ENCODE data around the gene GLCE. TPM values are rescaled to one million over a fixed set of nuclear protein-coding genes. Genes with fewer than 3 reads are reported as not detected.
"Not testable (repeated sequence)": the region's sequence is repeated elsewhere in the genome, so short reads cannot be mapped to it uniquely, and the experiment has no call there.

The GLCE gene
- total RNA-seq, 1 donor: 17.7 TPM

GRCh38 chr15:69298354-69298696, 137.9 kb downstream of the GLCE start:
- H3K4me3 ChIP-seq (ENCODE audit: low read depth, low read length): peak overlapping the region; percentile 60
- DNase-seq (ENCODE audit: low read depth): no peak
- TF ChIP-seq CTCF (IDR thresholded peaks at IDR 0.05; ENCODE audit: insufficient read depth, low read depth, low read length): no peak

- no peak for TF ChIP-seq CTCF (IDR thresholded peaks at IDR 0.05; ENCODE audit: insufficient read depth, low read depth, low read length)
- peak; percentile 33 for DNase-seq (ENCODE audit: low read depth)
Measured at GRCh38 chr15:69298697-69299441, 138.4 kb downstream of the GLCE start, which contains the start of gene PAQR5. Gene PAQR5, plus strand, starts transcription at chr15:69298912. Its CDS starts 61,169 bp downstream, at chr15:69360081.

GRCh38 chr15:69299451-69299886, 139.0 kb downstream of the GLCE start:
- TF ChIP-seq CTCF (IDR thresholded peaks at IDR 0.05; ENCODE audit: insufficient read depth, low read depth, low read length): no peak
- H3K4me3 ChIP-seq (ENCODE audit: low read depth, low read length): peak overlapping the region; percentile 60
- no peak for DNase-seq (ENCODE audit: low read depth)

More at GRCh38 chr15:69298697-69299441, 138.4 kb downstream of the GLCE start, which contains the start of gene PAQR5:
- peak within 1 kb of the TSS; percentile 60 for H3K4me3 ChIP-seq (ENCODE audit: low read depth, low read length)

GRCh38 chr15:69299943-69300588, 139.6 kb downstream of the GLCE start:
- TF ChIP-seq CTCF (IDR thresholded peaks at IDR 0.05; ENCODE audit: insufficient read depth, low read depth, low read length): no peak
- no peak for DNase-seq (ENCODE audit: low read depth)
- peak overlapping the region; percentile 60 for H3K4me3 ChIP-seq (ENCODE audit: low read depth, low read length)

GRCh38 chr15:69301101-69301500, 140.7 kb downstream of the GLCE start:
- not testable (repeated sequence) for DNase-seq (ENCODE audit: low read depth); H3K4me3 ChIP-seq (ENCODE audit: low read depth, low read length)

GRCh38 chr15:69302087-69302486, 141.7 kb downstream of the GLCE start:
- DNase-seq (ENCODE audit: low read depth); H3K4me3 ChIP-seq (ENCODE audit: low read depth, low read length): not testable (repeated sequence)

- no peak for TF ChIP-seq CTCF (IDR thresholded peaks at IDR 0.05; ENCODE audit: insufficient read depth, low read depth, low read length)
- no peak overlapping the region for H3K4me3 ChIP-seq (ENCODE audit: low read depth, low read length)
- DNase-seq (ENCODE audit: low read depth): no peak
Measured at GRCh38 chr15:69302929-69303328, 142.5 kb downstream of the GLCE start.

All from fibroblast of villous mesenchyme (primary cell).